Left lung (tissue), 10 donors: ENCODE measurements around the gene C8B. TPM values are rescaled to one million over a fixed set of nuclear protein-coding genes. Genes with fewer than 3 reads are reported as not detected.

Source experiments
- ATAC-seq: fragments of 200-7000 bp; cut with Tn5 transposase; one replicate; pipeline ENCODE4 v1.9.1; 2020; ENCODE audit warnings: moderate library complexity
- DNase-seq, 4 donors: peaks; one replicate each; pipeline ENCODE4 v3.0.0-alpha.2; 2013 to 2020
- H3K27ac ChIP-seq, 2 donors: fragments of 200-600 bp; sonication (generic) in 1 of 2; one replicate each; pipeline versions ENCODE4 v1.5.0 to v1.8.0; 2020 to 2021
- H3K27me3 ChIP-seq, 2 donors: fragments of 200-600 bp; sonication (generic) in 1 of 2; one replicate each; pipeline versions ENCODE4 v1.5.0 to v1.8.0; 2020 to 2021
- H3K36me3 ChIP-seq, 2 donors: fragments of 200-600 bp; sonication (generic) in 1 of 2; one replicate each; pipeline versions ENCODE4 v1.5.0 to v1.8.0; 2020 to 2021
- H3K4me1 ChIP-seq, 2 donors: fragments of 200-600 bp; one replicate each; pipeline ENCODE4 v1.8.0; 2021
- H3K4me3 ChIP-seq, 2 donors: fragments of 200-600 bp; sonication (generic) in 1 of 2; one replicate each; pipeline versions ENCODE4 v1.5.0 to v1.8.0; 2020 to 2021; ENCODE audit warnings: mild to moderate bottlenecking in 1 of 2
- H3K9me3 ChIP-seq, 2 donors: fragments of 200-600 bp; sonication (generic) in 1 of 2; one replicate each; pipeline versions ENCODE4 v1.5.0 to v1.8.0; 2020 to 2021
- CTCF ChIP-seq, 2 donors: fragments of 200-600 bp; sonication (generic) in 1 of 2; IDR thresholded peaks; one replicate each; pipeline versions ENCODE4 v1.5.0 to v1.8.0; 2021; ENCODE audit warnings: antibody characterized with exemption in 2 of 2
- intact Hi-C, 2 donors: fragments of 100-400 bp; cut with DNase I; formaldehyde crosslinking; loops; one replicate each; pipeline versions ENCODE4 v1.11.2 to v1.14.2; 2022
- polyA plus RNA-seq, 6 donors: library from polyadenylated mRNA; unstranded; fragments of 120-200 nt; gene quantifications; one replicate each; pipeline ENCODE4 v1.2.1, GENCODE V29; 2013; ENCODE audit not compliant: insufficient read length in 6 of 6
- total RNA-seq, 2 donors: library from RNA; stranded (reverse); fragmentation: NEBNext Ultra II Directional; extraction: Animal tissue kit (Norgen Biotek cat#: 25700); gene quantifications; one replicate each; pipeline ENCODE4 v1.2.1, GENCODE V29; 2021
- donor health status: DM: no; HTN: yes; CAD: no.
- donor health status: DM: no; HTN: no; CAD: no.

C8B gene
- total and polyA plus RNA-seq, 8 donors: 0.09 to 0.71 (median 0.18) TPM; not detected in 2

DNA sequence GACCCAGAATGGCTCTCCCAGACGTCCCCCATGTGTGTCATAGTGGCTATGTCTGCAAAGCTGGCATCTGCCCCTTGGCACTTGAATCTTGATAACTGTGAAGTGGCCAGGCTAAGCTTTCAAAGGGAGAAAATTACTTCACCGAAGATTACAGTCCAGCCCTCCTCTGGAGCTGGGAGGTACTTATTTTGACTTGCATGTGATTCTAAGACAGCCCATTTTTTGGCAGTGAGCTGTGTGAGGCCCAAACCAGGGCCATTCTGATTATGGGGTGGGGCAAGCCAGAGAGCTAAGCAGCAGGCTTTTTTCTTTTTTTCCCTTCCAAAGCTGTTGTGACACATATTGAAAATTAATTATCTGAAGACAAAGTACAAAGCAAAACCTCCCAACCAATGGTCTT is 42.1 kb upstream of the C8B start:
- H3K4me1 ChIP-seq: no peaks in the 10 kb centered on the region
- ATAC-seq: peak; percentile 68
- H3K27ac ChIP-seq: no peak overlapping the region
- H3K9me3 ChIP-seq: no peaks in the 10 kb centered on the region
- H3K27me3 ChIP-seq: no peaks in the 10 kb centered on the region
- H3K4me3 ChIP-seq: no peak overlapping the region
- peak in 2 of 4 donors; percentile 10 to 37 for DNase-seq
- no peak for TF ChIP-seq CTCF (IDR thresholded peaks at IDR 0.05)
- intact Hi-C loops: no loop called here
- no peaks in the 10 kb centered on the region for H3K36me3 ChIP-seq

DNA sequence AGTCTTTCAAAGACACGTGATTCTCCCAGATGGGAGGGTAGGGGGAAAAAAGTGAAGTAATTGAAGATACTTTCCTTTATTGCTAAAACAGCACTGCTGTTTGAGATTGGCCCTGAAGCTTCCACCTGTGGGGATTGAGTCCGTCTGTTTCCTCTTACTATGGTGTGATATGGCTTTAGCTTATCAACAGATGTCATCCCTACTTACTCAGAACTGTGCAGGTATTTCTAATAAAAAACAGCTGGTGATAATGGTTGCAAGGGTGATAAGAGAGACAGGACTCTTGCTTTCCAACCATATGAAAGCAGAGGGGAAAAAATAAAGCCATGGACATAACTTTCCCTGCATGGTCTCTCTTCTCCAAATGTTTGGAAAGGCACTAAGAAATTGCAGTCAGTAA is 41.7 kb upstream of the C8B start:
- no peaks in the 10 kb centered on the region for H3K9me3 ChIP-seq
- H3K36me3 ChIP-seq: no peaks in the 10 kb centered on the region
- no peaks in the 10 kb centered on the region for H3K27me3 ChIP-seq
- no peak for ATAC-seq
- no peak overlapping the region for H3K4me3 ChIP-seq
- TF ChIP-seq CTCF (IDR thresholded peaks at IDR 0.05): no peak
- intact Hi-C loops: no loop called here
- H3K4me1 ChIP-seq: no peaks in the 10 kb centered on the region
- no peak overlapping the region for H3K27ac ChIP-seq
- DNase-seq: no peak

DNA sequence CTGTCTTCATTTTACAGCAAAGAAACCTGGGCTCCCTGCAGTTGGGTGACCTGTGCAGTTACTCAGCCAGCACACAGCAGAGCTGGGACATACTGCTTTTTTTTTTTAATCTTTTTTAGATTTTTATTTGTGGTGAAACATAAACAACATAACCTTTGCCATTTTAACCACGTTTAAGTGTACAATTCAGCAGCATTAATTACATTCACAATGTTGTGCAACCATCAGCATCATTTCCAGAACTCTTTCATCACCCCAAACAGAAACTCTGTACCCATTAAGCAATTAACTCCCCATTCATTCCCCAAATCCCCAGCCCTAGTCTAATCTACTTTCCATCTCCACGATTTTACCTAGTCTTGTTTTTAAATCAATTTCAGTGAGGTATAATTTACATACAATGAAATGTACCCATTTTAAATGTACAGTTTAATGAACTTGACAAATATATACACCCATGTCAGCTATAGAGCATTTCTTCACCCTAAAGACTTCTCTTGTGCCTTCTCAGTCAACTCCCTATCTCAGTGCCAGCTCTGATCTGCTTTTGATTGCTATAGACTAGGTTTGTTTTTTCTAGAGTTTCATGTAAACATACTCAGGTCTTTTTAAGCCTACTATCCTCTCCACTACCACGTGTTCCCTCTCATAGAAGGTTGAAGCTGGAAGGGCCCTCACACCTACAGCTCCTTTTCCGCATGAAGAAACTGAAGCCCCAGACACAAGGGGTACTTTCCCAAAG is 37.8 kb upstream of the C8B start:
- TF ChIP-seq CTCF (IDR thresholded peaks at IDR 0.05): no peak
- H3K4me1 ChIP-seq: no peaks in the 10 kb centered on the region
- DNase-seq (no peak), ATAC-seq (no peak)
- H3K9me3 ChIP-seq: no peaks in the 10 kb centered on the region
- intact Hi-C loops: no loop called here
- no peak overlapping the region for H3K27ac ChIP-seq
- H3K36me3 ChIP-seq: no peaks in the 10 kb centered on the region
- no peaks in the 10 kb centered on the region for H3K27me3 ChIP-seq
- no peak overlapping the region for H3K4me3 ChIP-seq

DNA sequence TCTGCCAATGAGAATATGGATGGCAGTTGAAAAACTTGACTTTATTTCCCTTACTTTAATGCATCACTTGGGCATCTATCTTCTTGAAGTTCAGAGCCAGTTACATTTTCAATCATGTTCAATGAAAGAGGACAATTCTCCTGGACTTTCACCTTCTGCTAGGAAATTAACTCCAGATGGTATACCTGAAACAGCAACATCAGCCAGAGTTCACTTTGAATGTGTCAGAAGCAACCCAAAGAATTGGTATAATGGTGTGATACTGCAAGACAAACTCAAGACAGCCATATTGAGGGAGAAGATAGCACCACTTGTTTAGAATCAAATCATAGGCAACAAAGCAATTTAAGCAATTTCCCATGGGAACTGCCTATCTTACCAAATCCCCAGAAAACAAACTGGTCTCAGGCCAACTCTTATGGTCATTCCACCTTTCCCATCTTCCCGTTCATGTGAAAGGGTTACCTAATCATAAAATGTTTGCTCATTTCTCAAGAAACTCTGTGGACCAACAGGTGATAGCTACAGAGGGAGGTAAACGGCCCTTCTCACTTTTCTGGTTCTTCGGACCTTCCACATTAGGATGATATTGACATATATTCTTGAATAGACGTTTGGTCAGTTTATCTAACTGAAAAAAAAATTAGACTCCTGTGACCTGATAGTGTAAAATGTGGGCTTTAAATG is 29.7 kb upstream of the C8B start:
- no peak overlapping the region for H3K27ac ChIP-seq
- H3K4me1 ChIP-seq: no peaks in the 10 kb centered on the region
- H3K27me3 ChIP-seq: no peaks in the 10 kb centered on the region
- intact Hi-C loops: no loop called here
- no peak for TF ChIP-seq CTCF (IDR thresholded peaks at IDR 0.05)
- H3K9me3 ChIP-seq: no peaks in the 10 kb centered on the region
- H3K4me3 ChIP-seq: no peak overlapping the region
- H3K36me3 ChIP-seq: no peaks in the 10 kb centered on the region
- DNase-seq (no peak), ATAC-seq (no peak)

DNA sequence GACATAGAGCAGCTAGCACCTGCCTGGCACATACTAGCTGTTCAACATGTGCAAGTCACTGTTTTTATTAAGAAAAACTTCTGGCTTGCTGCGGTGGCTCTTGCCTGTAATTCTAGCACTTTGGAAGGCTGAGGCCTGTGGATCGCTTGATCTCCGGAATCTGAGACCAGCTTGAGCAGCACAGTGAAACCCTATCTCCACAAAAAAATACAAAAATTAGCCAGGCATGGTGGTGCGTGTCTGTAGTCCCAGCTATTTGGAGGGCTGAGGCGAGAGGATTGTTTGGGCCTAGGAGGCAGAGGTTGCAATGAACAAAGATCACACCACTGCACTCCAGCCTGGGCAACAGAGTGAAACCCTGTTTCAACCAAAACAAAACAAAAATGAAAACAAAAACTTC is 27.7 kb upstream of the C8B start:
- H3K4me1 ChIP-seq: no peaks in the 10 kb centered on the region
- no peaks in the 10 kb centered on the region for H3K9me3 ChIP-seq
- intact Hi-C loops: no loop called here
- DNase-seq (no peak), ATAC-seq (no peak)
- H3K27me3 ChIP-seq: no peaks in the 10 kb centered on the region
- no peak for TF ChIP-seq CTCF (IDR thresholded peaks at IDR 0.05)
- no peak overlapping the region for H3K4me3 ChIP-seq
- H3K36me3 ChIP-seq: no peaks in the 10 kb centered on the region
- no peak overlapping the region for H3K27ac ChIP-seq
